ENCODE data around the gene MKNK1. TPM values are rescaled to one million over a fixed set of nuclear protein-coding genes. Genes with fewer than 3 reads are reported as not detected.

The MKNK1 gene
- total RNA-seq, 1 experiment from 2014 or later = 22.7 TPM

- Mint-ChIP-seq H3K27me3 (ENCODE audit: insufficient read depth, unreplicated experiment) (no peaks in the 10 kb centered on the region), H3K36me3 (ENCODE audit: insufficient read depth, unreplicated experiment) (no peaks in the 10 kb centered on the region), H3K9me3 (ENCODE audit: unreplicated experiment) (no peaks in the 10 kb centered on the region), H3K27ac (ENCODE audit: unreplicated experiment) (no peak overlapping the region), H3K4me1 (ENCODE audit: low read depth, unreplicated experiment) (no peaks in the 10 kb centered on the region), H3K4me3 (ENCODE audit: unreplicated experiment) (no peak overlapping the region)
- no peak for TF ChIP-seq CTCF (IDR thresholded peaks at IDR 0.05; ENCODE audit: insufficient read depth in 1 of 2, low read depth in 1 of 2, low read length in 1 of 2, severe bottlenecking in 1 of 2, unreplicated experiment in 1 of 2)
- POLR2A ChIA-PET = no interaction called here
- intact Hi-C loops (cut with micrococcal nuclease; ENCODE audit: unreplicated experiment) = no loop called here
- H3K9me3 ChIP-seq = no peaks in the 10 kb centered on the region
- H3K4me3 ChIP-seq (ENCODE audit: low read depth, low read length) = no peak overlapping the region
- BruUV-seq (replicated peaks) = no TSS peak
- no peaks in the 10 kb centered on the region for H3K36me3 ChIP-seq (ENCODE audit: control insufficient read depth, insufficient read depth, low read length)
- no peaks in the 10 kb centered on the region for H3K27me3 ChIP-seq (replicated peaks; ENCODE audit: control insufficient read depth, insufficient read depth, low read length)
- CTCF ChIA-PET = no interaction called here
- no peaks in the 10 kb centered on the region for H3K4me1 ChIP-seq
- DNase-seq = no peak
Measured at GRCh38 chr1:46557403-46557802, 46.7 kb downstream of the MKNK1 start.

GRCh38 chr1:46556822-46557221 lies 47.2 kb downstream of the MKNK1 start:
- no peaks in the 10 kb centered on the region for H3K36me3 Mint-ChIP-seq (ENCODE audit: insufficient read depth, unreplicated experiment)
- DNase-seq = no peak
- no peaks in the 10 kb centered on the region for H3K9me3 ChIP-seq
- TF ChIP-seq CTCF (IDR thresholded peaks at IDR 0.05; ENCODE audit: insufficient read depth in 1 of 2, low read depth in 1 of 2, low read length in 1 of 2, severe bottlenecking in 1 of 2, unreplicated experiment in 1 of 2) = no peak
- intact Hi-C loops (cut with micrococcal nuclease; ENCODE audit: unreplicated experiment) = no loop called here
- H3K27ac Mint-ChIP-seq (ENCODE audit: unreplicated experiment) = no peak overlapping the region
- no peaks in the 10 kb centered on the region for H3K36me3 ChIP-seq (ENCODE audit: control insufficient read depth, insufficient read depth, low read length)
- no peaks in the 10 kb centered on the region for H3K9me3 Mint-ChIP-seq (ENCODE audit: unreplicated experiment)
- ChIA-PET POLR2A (no interaction called here), CTCF (no interaction called here)
- H3K27me3 ChIP-seq (replicated peaks; ENCODE audit: control insufficient read depth, insufficient read depth, low read length) = no peaks in the 10 kb centered on the region
- no peak overlapping the region for H3K4me3 Mint-ChIP-seq (ENCODE audit: unreplicated experiment)
- no peaks in the 10 kb centered on the region for H3K4me1 Mint-ChIP-seq (ENCODE audit: low read depth, unreplicated experiment)
- no peaks in the 10 kb centered on the region for H3K4me1 ChIP-seq
- BruUV-seq (replicated peaks) = no TSS peak
- no peak overlapping the region for H3K4me3 ChIP-seq (ENCODE audit: low read depth, low read length)
- H3K27me3 Mint-ChIP-seq (ENCODE audit: insufficient read depth, unreplicated experiment) = no peaks in the 10 kb centered on the region

GRCh38 chr1:46555826-46556619 lies 48.0 kb downstream of the MKNK1 start:
- DNase-seq = no peak
- H3K27me3 ChIP-seq (replicated peaks; ENCODE audit: control insufficient read depth, insufficient read depth, low read length) = no peaks in the 10 kb centered on the region
- H3K27me3 Mint-ChIP-seq (ENCODE audit: insufficient read depth, unreplicated experiment) = no peaks in the 10 kb centered on the region
- intact Hi-C loops (cut with micrococcal nuclease; ENCODE audit: unreplicated experiment) = no loop called here
- H3K4me3 Mint-ChIP-seq (ENCODE audit: unreplicated experiment) = no peak overlapping the region
- no peaks in the 10 kb centered on the region for H3K36me3 Mint-ChIP-seq (ENCODE audit: insufficient read depth, unreplicated experiment)
- no peak overlapping the region for H3K27ac Mint-ChIP-seq (ENCODE audit: unreplicated experiment)
- H3K9me3 ChIP-seq = no peaks in the 10 kb centered on the region
- no peaks in the 10 kb centered on the region for H3K4me1 Mint-ChIP-seq (ENCODE audit: low read depth, unreplicated experiment)
- no peak for TF ChIP-seq CTCF (IDR thresholded peaks at IDR 0.05; ENCODE audit: insufficient read depth in 1 of 2, low read depth in 1 of 2, low read length in 1 of 2, severe bottlenecking in 1 of 2, unreplicated experiment in 1 of 2)
- H3K4me1 ChIP-seq = no peaks in the 10 kb centered on the region
- no peaks in the 10 kb centered on the region for H3K9me3 Mint-ChIP-seq (ENCODE audit: unreplicated experiment)
- BruUV-seq (replicated peaks) = no TSS peak
- CTCF ChIA-PET = no interaction called here
- POLR2A ChIA-PET = no interaction called here
- H3K36me3 ChIP-seq (ENCODE audit: control insufficient read depth, insufficient read depth, low read length) = no peaks in the 10 kb centered on the region
- H3K4me3 ChIP-seq (ENCODE audit: low read depth, low read length) = no peak overlapping the region
